Measurements from ENCODE around the gene DEF6.
"Not testable (repeated sequence)": the region's sequence is repeated elsewhere in the genome, so short reads cannot be mapped to it uniquely, and the experiment has no call there.

DEF6 gene

GRCh38 chr6:35310265-35310831 lies 12.7 kb downstream of the DEF6 start:
- DNase-seq: peak in 1 of 5 experiments; percentile 35

- peak in 3 of 5 experiments; percentile 25 to 93 (median 62) for DNase-seq
These were observed 13.9 kb downstream of the DEF6 start for GRCh38 chr6:35311390-35312075.

- DNase-seq: no peak
These were observed 14.6 kb downstream of the DEF6 start for GRCh38 chr6:35312076-35312800.

GRCh38 chr6:35312807-35313206 lies 15.2 kb downstream of the DEF6 start:
- DNase-seq: no peak

- no peak for DNase-seq
These were observed 20.0 kb downstream of the DEF6 start for GRCh38 chr6:35317483-35318195.

- DNase-seq: no peak
These were observed 20.9 kb downstream of the DEF6 start for GRCh38 chr6:35318196-35319171.

GRCh38 chr6:35319346-35320030 lies 21.9 kb downstream of the DEF6 start:
- no peak for DNase-seq

GRCh38 chr6:35320031-35320410 lies 22.4 kb downstream of the DEF6 start:
- DNase-seq: no peak

GRCh38 chr6:35321091-35321490 lies 23.5 kb downstream of the DEF6 start:
- DNase-seq: no peak

- peak in 4 of 5 experiments; percentile 57 to 81 (median 64) for DNase-seq
These were observed 29.9 kb downstream of the DEF6 start for GRCh38 chr6:35327349-35328027.

- DNase-seq: no peak
These were observed 30.6 kb downstream of the DEF6 start for GRCh38 chr6:35328108-35328723.

GRCh38 chr6:35328965-35329364 lies 31.3 kb downstream of the DEF6 start:
- not testable (repeated sequence) for DNase-seq

GRCh38 chr6:35330541-35331119 lies 33.0 kb downstream of the DEF6 start:
- no peak for DNase-seq

- peak; percentile 22 to 93 (median 49) for DNase-seq
These were observed 34.7 kb downstream of the DEF6 start for GRCh38 chr6:35332074-35332887.

GRCh38 chr6:35341557-35341956 lies 43.9 kb downstream of the DEF6 start:
- DNase-seq: no peak

GRCh38 chr6:35342258-35343091 lies 44.9 kb downstream of the DEF6 start, which contains the start of gene PPARD:
TSS of gene PPARD (plus strand) at chr6:35342558. CDS start at chr6:35411088, 68,530 bp downstream.
- peak; percentile 93 to 98 (median 96) for DNase-seq

GRCh38 chr6:35343092-35343834 lies 45.6 kb downstream of the DEF6 start:
- DNase-seq: peak in 1 of 5 experiments; percentile 39

Measured in T-helper 2 cell (primary cell).